NCI-H345 treated with DMSO at 0.1 percent for 48 hours (cell line): ENCODE measurements around the gene ASL.
"Not testable (repeated sequence)": the region's sequence is repeated elsewhere in the genome, so short reads cannot be mapped to it uniquely, and the experiment has no call there.

Source experiments
- DNase-seq: peaks from one replicate; lab custom pipeline; 2025; ENCODE audit not compliant: unreplicated experiment; lab: John Stamatoyannopoulos, UW

Gene ASL

GRCh38 chr7:66076462-66077329 is 1.1 kb downstream of the ASL start:
- DNase-seq, result no peak

GRCh38 chr7:66078067-66078466 is 2.4 kb downstream of the ASL start:
- DNase-seq, result no peak

GRCh38 chr7:66082083-66082482 is 6.5 kb downstream of the ASL start:
- DNase-seq, result no peak

GRCh38 chr7:66082886-66083415 is 7.3 kb downstream of the ASL start:
- DNase-seq, result no peak

- no peak for DNase-seq
Observed at GRCh38 chr7:66083677-66084076, 8.1 kb downstream of the ASL start.

GRCh38 chr7:66088861-66089838 is 13.5 kb downstream of the ASL start:
- DNase-seq, result no peak

- no peak for DNase-seq
Observed at GRCh38 chr7:66092654-66093053, 17.0 kb downstream of the ASL start.

GRCh38 chr7:66095010-66095409 is 19.4 kb downstream of the ASL start:
- DNase-seq, result no peak

GRCh38 chr7:66099232-66099550 is 23.6 kb downstream of the ASL start:
- DNase-seq, result no peak

GRCh38 chr7:66099551-66100407 is 24.2 kb downstream of the ASL start:
- DNase-seq, result no peak

GRCh38 chr7:66100408-66101050 is 24.9 kb downstream of the ASL start:
- no peak for DNase-seq

- DNase-seq, result not testable (repeated sequence)
Observed at GRCh38 chr7:66102168-66102567, 26.5 kb downstream of the ASL start.

GRCh38 chr7:66103994-66104393 is 28.4 kb downstream of the ASL start:
- not testable (repeated sequence) for DNase-seq

- no peak for DNase-seq
Observed at GRCh38 chr7:66105263-66105748, 29.7 kb downstream of the ASL start.

GRCh38 chr7:66108410-66108809 is 32.8 kb downstream of the ASL start:
- DNase-seq, result not testable (repeated sequence)

GRCh38 chr7:66110856-66111255 is 35.2 kb downstream of the ASL start:
- no peak for DNase-seq

- DNase-seq, result peak; percentile 58
Observed at GRCh38 chr7:66114743-66115649, 39.4 kb downstream of the ASL start, which contains the start of gene CRCP. Gene CRCP, plus strand, starts transcription at chr7:66114847. Its CDS starts 116 bp downstream, at chr7:66114963.

GRCh38 chr7:66116680-66117420 is 41.2 kb downstream of the ASL start:
- not testable (repeated sequence) for DNase-seq
